Heart left ventricle (tissue), 16 donors: ENCODE results near the gene TNPO3. TPM values are rescaled to one million over a fixed set of nuclear protein-coding genes. Genes with fewer than 3 reads are reported as not detected.

ENCODE experiments used
- ATAC-seq, 4 donors: fragments of 200-7000 bp; cut with Tn5 transposase; one replicate each; pipeline ENCODE4 v1.9.1; 2020 to 2022; ENCODE audit warnings: moderate library complexity in 4 of 4, mild to moderate bottlenecking in 3 of 4, moderate number of reproducible peaks in 1 of 4
- DNase-seq, 5 donors: peaks; one replicate each; pipeline ENCODE4 v3.0.0-alpha.2; 2020
- H3K27ac ChIP-seq, 12 donors: fragments of 200-600 bp; sonication (generic) in 4 of 12; one replicate each; pipeline versions ENCODE4 v1.5.0 to v1.8.0; 2016 to 2022; ENCODE audit warnings: mild to moderate bottlenecking in 2 of 12
- H3K27me3 ChIP-seq, 9 donors: fragments of 200-600 bp; sonication (generic) in 2 of 9; one replicate each; pipeline versions ENCODE4 v1.5.1 to v1.8.0; 2016 to 2022; ENCODE audit warnings: mild to moderate bottlenecking in 3 of 9
- H3K36me3 ChIP-seq, 9 donors: fragments of 200-600 bp; sonication (generic) in 2 of 9; one replicate each; pipeline versions ENCODE4 v1.5.0 to v1.8.0; 2018 to 2022; ENCODE audit warnings: mild to moderate bottlenecking in 2 of 9
- H3K4me1 ChIP-seq, 12 donors: fragments of 200-600 bp; sonication (generic) in 4 of 12; one replicate each; pipeline versions ENCODE4 v1.5.0 to v1.8.0; 2016 to 2022; ENCODE audit warnings: mild to moderate bottlenecking in 3 of 12
- H3K4me3 ChIP-seq, 12 donors: fragments of 200-600 bp; sonication (generic) in 4 of 12; one replicate each; pipeline versions ENCODE4 v1.5.0 to v1.8.0; 2017 to 2022; ENCODE audit warnings: mild to moderate bottlenecking in 9 of 12, moderate library complexity in 4 of 12
- H3K9me3 ChIP-seq, 12 donors: fragments of 200-600 bp; sonication (generic) in 4 of 12; one replicate each; pipeline versions ENCODE4 v1.5.0 to v1.8.0; 2016 to 2022; ENCODE audit warnings: mild to moderate bottlenecking in 1 of 12
- POLR2A ChIP-seq, 2 donors: fragments of 450-650 bp; IDR thresholded peaks; one replicate each; pipeline ENCODE4 v1.6.1; 2017; ENCODE audit warnings: antibody characterized with exemption in 2 of 2, mild to moderate bottlenecking in 2 of 2, moderate library complexity in 2 of 2
- WGBS, 4 donors: extraction: QIAGEN DNeasy Blood & Tissue Kit in 2 of 4; methylation state at CpG; one replicate each; pipeline versions ENCODE4 v1.1.5 to v1.1.7; 2013 to 2018; 5-methylcytosine and 5-hydroxymethylcytosine counted together
- intact Hi-C, 10 donors: fragments of 100-400 bp; cut with DNase I; formaldehyde crosslinking; loops; one replicate each; pipeline versions ENCODE4 v1.11.1 to v1.14.2; 2022
- polyA plus RNA-seq, 2 donors: library from polyadenylated mRNA; stranded (reverse); fragments of 200-250 nt; gene quantifications; one replicate each; pipeline ENCODE4 v1.2.3, GENCODE V29; 2013
- total RNA-seq, 9 donors: library from RNA; depleted of rRNA in 2 of 9; stranded (reverse); fragments of >200 nt in 2 of 9; fragmentation: NEBNext Ultra II Directional in 3 of 9; extraction: Animal tissue kit (Norgen Biotek cat#: 25700) in 3 of 9; gene quantifications; one replicate each; pipeline versions ENCODE4 v1.1.0 to v1.2.4, GENCODE V29; 2016 to 2023
- TF ChIP-seq, protein P1 (sequence below), 12 donors: fragments of 200-600 bp; sonication (generic) in 4 of 12; IDR thresholded peaks; one replicate each; pipeline versions ENCODE4 v1.5.0 to v1.8.0; 2018 to 2022; ENCODE audit warnings: antibody characterized with exemption in 12 of 12, mild to moderate bottlenecking in 5 of 12
- donor health status: ischemic (EF 13 %, LVEDD 7.1; RV severe dilation, severe dysfunction).
- donor health status: healthy with polysubstance abuse.
- donor health status: DM: no; HTN: yes; CAD: no.
- donor health status: DM: no; HTN: no; CAD: no.
- donor health status: ischemic (EF 25% LVEDD 6.9; RV normal size, moderate dysfunction).
- donor health status: ischemic (EF 25% LVEDD 5.7; RV mildly dilated, moderate dysfunction).
- donor health status: healthy.
- donor health status: DM: yes; HTN: yes; CAD: no.
- donor health status: ischemic (EF 35%, LVEDD 5.7; RV mildly dilated, moderate dysfunction).
- donor health status: nonischemic (EF 11% LVEDD 7.7; RV severe dilation, severe dysfunction).
- donor health status: DM: yes; HTN: yes; CAD: no.
- donor health status: PGD.
- donor health status: ischemic (EF 29% LVEDD 5.4; RV normal size, mild dysfunction).
- donor health status: nonischemic (EF 23%, LVEDD 6.1; RV moderate dilation, normal function).

The TNPO3 gene
- total and polyA plus RNA-seq, 11 donors, result 11.0 to 42.4 (median 31.3) TPM

DNA sequence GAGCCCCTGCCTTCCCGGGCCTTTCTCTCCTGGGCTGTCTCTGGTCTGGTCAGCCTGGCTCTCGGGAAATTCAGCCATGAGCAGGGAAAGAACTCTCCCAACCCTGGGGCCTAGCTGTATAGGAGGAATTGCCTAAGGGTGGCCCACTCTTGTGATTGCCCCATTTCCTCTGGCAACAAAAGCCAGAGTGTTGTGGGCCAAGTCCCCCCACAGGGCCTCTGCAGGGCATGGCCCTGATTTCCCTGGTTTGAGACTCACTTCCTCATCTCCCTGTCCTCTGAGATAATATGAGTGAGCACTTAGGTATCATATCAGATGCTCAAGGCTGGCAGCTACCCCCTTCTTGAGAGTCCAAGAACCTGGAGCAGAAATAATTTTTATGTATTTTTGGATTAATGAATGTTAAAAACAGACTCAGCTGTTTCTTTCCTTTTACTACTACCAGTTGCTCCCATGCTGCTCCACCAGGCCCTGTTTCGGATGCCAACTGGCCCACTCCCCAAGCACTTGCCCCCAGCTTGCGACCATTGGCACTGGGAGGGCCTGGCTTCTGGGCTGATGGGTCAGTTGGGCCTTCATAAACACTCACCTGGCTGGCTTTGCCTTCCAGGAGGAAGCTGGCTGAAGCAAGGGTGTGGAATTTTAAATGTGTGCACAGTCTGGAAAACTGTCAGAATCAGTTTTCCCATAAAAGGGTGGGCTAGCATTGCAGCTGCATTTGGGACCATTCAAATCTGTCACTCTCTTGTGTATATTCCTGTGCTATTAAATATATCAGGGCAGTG lies 105.7 kb downstream of the TNPO3 start:
- ATAC-seq (peak in 2 of 4 donors; percentile 6 to 22), DNase-seq (no peak)
- no peak overlapping the region for H3K4me3 ChIP-seq
- H3K36me3 ChIP-seq, result peaks cover 0 to 69% (median 23%) of the 10 kb centered on the region in 9 donors
- H3K9me3 ChIP-seq, result no peaks in the 10 kb centered on the region
- TF ChIP-seq, protein P1, sequence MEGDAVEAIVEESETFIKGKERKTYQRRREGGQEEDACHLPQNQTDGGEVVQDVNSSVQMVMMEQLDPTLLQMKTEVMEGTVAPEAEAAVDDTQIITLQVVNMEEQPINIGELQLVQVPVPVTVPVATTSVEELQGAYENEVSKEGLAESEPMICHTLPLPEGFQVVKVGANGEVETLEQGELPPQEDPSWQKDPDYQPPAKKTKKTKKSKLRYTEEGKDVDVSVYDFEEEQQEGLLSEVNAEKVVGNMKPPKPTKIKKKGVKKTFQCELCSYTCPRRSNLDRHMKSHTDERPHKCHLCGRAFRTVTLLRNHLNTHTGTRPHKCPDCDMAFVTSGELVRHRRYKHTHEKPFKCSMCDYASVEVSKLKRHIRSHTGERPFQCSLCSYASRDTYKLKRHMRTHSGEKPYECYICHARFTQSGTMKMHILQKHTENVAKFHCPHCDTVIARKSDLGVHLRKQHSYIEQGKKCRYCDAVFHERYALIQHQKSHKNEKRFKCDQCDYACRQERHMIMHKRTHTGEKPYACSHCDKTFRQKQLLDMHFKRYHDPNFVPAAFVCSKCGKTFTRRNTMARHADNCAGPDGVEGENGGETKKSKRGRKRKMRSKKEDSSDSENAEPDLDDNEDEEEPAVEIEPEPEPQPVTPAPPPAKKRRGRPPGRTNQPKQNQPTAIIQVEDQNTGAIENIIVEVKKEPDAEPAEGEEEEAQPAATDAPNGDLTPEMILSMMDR (IDR thresholded peaks at IDR 0.05), result no peak
- WGBS, 4 donors, result 90 to 96% (median 95%) methylated on average over 2 to 4 of the region's 4 CpGs
- H3K27ac ChIP-seq, result no peak overlapping the region
- intact Hi-C loops, result no loop called here
- peaks cover 0 to 16% (median 0%) of the 10 kb centered on the region in 12 donors for H3K4me1 ChIP-seq
- H3K27me3 ChIP-seq, result peaks cover 0 to 4% (median 0%) of the 10 kb centered on the region in 9 donors

DNA sequence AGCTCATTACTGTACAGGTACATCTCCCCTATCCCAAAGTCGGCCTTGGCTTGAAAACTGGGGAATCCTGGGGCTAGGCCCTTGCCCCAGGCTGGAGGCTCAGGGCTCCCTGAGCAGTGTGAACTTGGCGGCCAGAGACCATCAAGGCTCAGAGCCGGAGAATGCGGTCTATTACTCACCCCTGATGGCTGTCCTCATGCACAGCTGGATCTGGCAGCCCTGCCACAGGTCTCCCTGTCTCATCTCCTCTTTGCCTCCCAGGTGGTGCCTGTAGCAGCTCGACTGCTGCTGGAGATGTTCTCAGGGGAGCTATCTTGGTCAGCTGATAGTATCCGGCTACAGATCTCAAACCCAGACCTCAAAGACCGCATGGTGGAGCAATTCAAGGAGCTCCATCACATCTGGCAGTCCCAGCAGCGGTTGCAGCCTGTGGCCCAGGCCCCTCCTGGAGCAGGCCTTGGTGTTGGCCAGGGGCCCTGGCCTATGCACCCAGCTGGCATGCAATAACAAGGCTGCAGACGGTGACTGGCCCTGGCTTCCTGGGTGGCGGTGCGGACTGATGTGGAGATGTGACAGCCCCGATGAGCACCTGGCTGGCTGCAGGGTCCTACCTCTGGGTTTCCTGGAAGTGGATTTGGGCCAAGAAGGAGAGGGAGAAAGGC lies 106.5 kb downstream of the TNPO3 start:
- peak in 3 of 4 donors; percentile 11 to 33 (median 21) for ATAC-seq
- intact Hi-C loops, result no loop called here
- Histone ChIP-seq H3K4me1 (peaks cover 0 to 16% (median 0%) of the 10 kb centered on the region in 12 donors), H3K4me3 (no peak overlapping the region), H3K9me3 (no peaks in the 10 kb centered on the region), H3K27ac (no peak overlapping the region), H3K36me3 (peaks cover 0 to 62% (median 16%) of the 10 kb centered on the region in 9 donors), H3K27me3 (peaks cover 0 to 4% (median 0%) of the 10 kb centered on the region in 9 donors)
- TF ChIP-seq, protein P1 (IDR thresholded peaks at IDR 0.05), result no peak
- no peak for TF ChIP-seq POLR2A (IDR thresholded peaks at IDR 0.05)
- DNase-seq, result no peak
- WGBS, 4 donors, result 84 to 87% (median 86%) methylated on average over 6 to 12 of the region's 12 CpGs

DNA sequence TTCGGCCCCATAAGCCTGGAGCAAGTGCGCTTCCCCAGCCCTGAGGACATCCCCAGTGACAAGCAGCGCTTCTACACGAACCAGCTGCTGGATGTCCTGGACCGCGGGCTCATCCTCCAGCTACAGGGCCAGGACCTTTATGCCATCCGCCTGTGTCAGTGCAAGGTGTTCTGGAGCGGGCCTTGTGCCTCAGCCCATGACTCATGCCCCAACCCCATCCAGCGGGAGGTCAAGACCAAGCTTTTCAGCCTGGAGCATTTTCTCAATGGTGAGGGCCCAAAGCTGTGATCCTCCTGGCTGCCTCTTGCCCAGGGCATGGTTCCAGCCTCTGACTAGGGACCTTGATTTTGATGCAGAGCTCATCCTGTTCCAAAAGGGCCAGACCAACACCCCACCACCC lies 107.1 kb downstream of the TNPO3 start:
- H3K27ac ChIP-seq, result no peak overlapping the region
- 85 to 92% (median 91%) methylated on average over 7 to 9 of the region's 9 CpGs for WGBS, 4 donors
- no peak overlapping the region for H3K4me3 ChIP-seq
- H3K27me3 ChIP-seq, result peaks cover 0 to 4% (median 0%) of the 10 kb centered on the region in 9 donors
- no peaks in the 10 kb centered on the region for H3K9me3 ChIP-seq
- intact Hi-C loops, result no loop called here
- ATAC-seq (no peak), DNase-seq (no peak)
- TF ChIP-seq, protein P1 (IDR thresholded peaks at IDR 0.05), result no peak
- TF ChIP-seq POLR2A (IDR thresholded peaks at IDR 0.05), result no peak
- peaks cover 0 to 56% (median 10%) of the 10 kb centered on the region in 9 donors for H3K36me3 ChIP-seq
- peaks cover 0 to 19% (median 0%) of the 10 kb centered on the region in 12 donors for H3K4me1 ChIP-seq
